KOPT-K1 (cell line): Measurements from ENCODE around the gene FRMPD2.
"Not testable (repeated sequence)": the region's sequence is repeated elsewhere in the genome, so short reads cannot be mapped to it uniquely, and the experiment has no call there.

Experiments used
- H3K27ac ChIP-seq: fragments of 200-600 bp; sonication (generic); 2 replicates; pipeline ENCODE4 v1.5.1; 2016; ENCODE audit warnings: antibody characterized with exemption, mild to moderate bottlenecking, low read depth, low read length; ENCODE audit not compliant: poor library complexity, severe bottlenecking
- H3K36me3 ChIP-seq: fragments of 200-600 bp; sonication (generic); 2 replicates; pipeline ENCODE4 v1.5.1; 2017; ENCODE audit warnings: antibody characterized with exemption, mild to moderate bottlenecking, low read length, moderate library complexity; ENCODE audit not compliant: insufficient read depth
- H3K9me3 ChIP-seq: fragments of 200-600 bp; sonication (generic); 2 replicates; pipeline ENCODE4 v1.5.1; 2017; ENCODE audit warnings: antibody characterized with exemption, low read length, mild to moderate bottlenecking; ENCODE audit not compliant: insufficient read depth, poor library complexity, severe bottlenecking

The FRMPD2 gene

GRCh38 chr10:48249763-48250351 is 24.6 kb downstream of the FRMPD2 start:
- H3K9me3 ChIP-seq: no peaks in the 10 kb centered on the region
- no peak overlapping the region for H3K27ac ChIP-seq

GRCh38 chr10:48249004-48249762 is 25.3 kb downstream of the FRMPD2 start:
- Histone ChIP-seq H3K36me3 (no peaks in the 10 kb centered on the region), H3K9me3 (no peaks in the 10 kb centered on the region), H3K27ac (no peak overlapping the region)

More at GRCh38 chr10:48249763-48250351, 24.6 kb downstream of the FRMPD2 start:
- H3K36me3 ChIP-seq: no peaks in the 10 kb centered on the region

GRCh38 chr10:48248462-48248861 is 26.0 kb downstream of the FRMPD2 start:
- no peaks in the 10 kb centered on the region for H3K9me3 ChIP-seq
- no peaks in the 10 kb centered on the region for H3K36me3 ChIP-seq
- H3K27ac ChIP-seq: no peak overlapping the region

GRCh38 chr10:48247680-48248079 is 26.8 kb downstream of the FRMPD2 start:
- H3K36me3 ChIP-seq: no peaks in the 10 kb centered on the region
- H3K27ac ChIP-seq: no peak overlapping the region
- no peaks in the 10 kb centered on the region for H3K9me3 ChIP-seq

GRCh38 chr10:48246501-48246900 is 28.0 kb downstream of the FRMPD2 start:
- no peaks in the 10 kb centered on the region for H3K36me3 ChIP-seq
- no peak overlapping the region for H3K27ac ChIP-seq
- no peaks in the 10 kb centered on the region for H3K9me3 ChIP-seq

- no peaks in the 10 kb centered on the region for H3K9me3 ChIP-seq
- H3K27ac ChIP-seq: no peak overlapping the region
- no peaks in the 10 kb centered on the region for H3K36me3 ChIP-seq
Measured at GRCh38 chr10:48245977-48246376, 28.5 kb downstream of the FRMPD2 start.

GRCh38 chr10:48243921-48244320 is 30.6 kb downstream of the FRMPD2 start:
- H3K36me3 ChIP-seq, H3K9me3 ChIP-seq, H3K27ac ChIP-seq: not testable (repeated sequence)

- Histone ChIP-seq H3K36me3 (no peaks in the 10 kb centered on the region), H3K27ac (no peak overlapping the region), H3K9me3 (no peaks in the 10 kb centered on the region)
Measured at GRCh38 chr10:48243487-48243886, 31.0 kb downstream of the FRMPD2 start.

- Histone ChIP-seq H3K9me3 (no peaks in the 10 kb centered on the region), H3K36me3 (no peaks in the 10 kb centered on the region), H3K27ac (no peak overlapping the region)
Measured at GRCh38 chr10:48242171-48242904, 32.2 kb downstream of the FRMPD2 start.

GRCh38 chr10:48241332-48241731 is 33.2 kb downstream of the FRMPD2 start:
- no peaks in the 10 kb centered on the region for H3K36me3 ChIP-seq
- H3K9me3 ChIP-seq: no peaks in the 10 kb centered on the region
- H3K27ac ChIP-seq: no peak overlapping the region

- Histone ChIP-seq H3K9me3 (no peaks in the 10 kb centered on the region), H3K36me3 (no peaks in the 10 kb centered on the region), H3K27ac (no peak overlapping the region)
Measured at GRCh38 chr10:48240196-48240595, 34.3 kb downstream of the FRMPD2 start.

GRCh38 chr10:48239618-48240017 is 34.9 kb downstream of the FRMPD2 start:
- no peaks in the 10 kb centered on the region for H3K9me3 ChIP-seq
- no peak overlapping the region for H3K27ac ChIP-seq
- no peaks in the 10 kb centered on the region for H3K36me3 ChIP-seq

- Histone ChIP-seq H3K36me3 (no peaks in the 10 kb centered on the region), H3K9me3 (no peaks in the 10 kb centered on the region), H3K27ac (no peak overlapping the region)
Measured at GRCh38 chr10:48238826-48239520, 35.5 kb downstream of the FRMPD2 start.

GRCh38 chr10:48237259-48238250 is 36.9 kb downstream of the FRMPD2 start:
- Histone ChIP-seq H3K27ac (no peak overlapping the region), H3K36me3 (no peaks in the 10 kb centered on the region), H3K9me3 (no peaks in the 10 kb centered on the region)
